GM23338 (cell line): ENCODE measurements around the gene NEDD1. TPM values are rescaled to one million over a fixed set of nuclear protein-coding genes. Genes with fewer than 3 reads are reported as not detected.

Experiments used
- ATAC-seq: fragments of 200-7000 bp; cut with Tn5 transposase; 3 replicates; pipeline ENCODE4 v1.9.1; 2020
- DNase-seq: peaks from one replicate; pipeline ENCODE4 v3.0.0-alpha.2; 2015; ENCODE audit warnings: low spot score
- H2AFZ ChIP-seq: fragments of 200-600 bp; sonication (generic); 2 replicates; pipeline ENCODE4 v1.8.0; 2016; ENCODE audit warnings: antibody characterized with exemption, mild to moderate bottlenecking, moderate library complexity
- H3F3A ChIP-seq: fragments of 200-600 bp; sonication (generic); replicated peaks from 2 replicates; pipeline ENCODE4 v1.8.0; 2017; ENCODE audit warnings: antibody characterized with exemption, mixed run types, low read depth
- H3K27ac ChIP-seq: fragments of 200-600 bp; sonication (generic); 2 replicates; pipeline ENCODE4 v1.6.1; 2016; ENCODE audit warnings: low read depth
- H3K27me3 ChIP-seq: fragments of 200-600 bp; sonication (generic); 2 replicates; pipeline ENCODE4 v1.8.0; 2016; ENCODE audit warnings: mild to moderate bottlenecking, mixed run types, moderate library complexity; ENCODE audit not compliant: insufficient read depth
- H3K36me3 ChIP-seq: fragments of 200-600 bp; sonication (generic); 2 replicates; pipeline ENCODE4 v1.8.0; 2016; ENCODE audit warnings: mild to moderate bottlenecking; ENCODE audit not compliant: insufficient read depth
- H3K4me1 ChIP-seq: fragments of 200-600 bp; sonication (generic); 2 replicates; pipeline ENCODE4 v1.8.0; 2016; ENCODE audit warnings: mild to moderate bottlenecking, moderate library complexity; ENCODE audit not compliant: insufficient read depth
- H3K4me2 ChIP-seq: fragments of 200-600 bp; sonication (generic); 2 replicates; pipeline ENCODE4 v1.7.1; 2017; ENCODE audit warnings: mixed run types
- H3K4me3 ChIP-seq: fragments of 200-600 bp; sonication (generic); 2 replicates; pipeline ENCODE4 v1.6.1; 2016; ENCODE audit warnings: mixed run types
- H3K79me2 ChIP-seq: fragments of 200-600 bp; sonication (generic); replicated peaks from 2 replicates; pipeline ENCODE4 v1.8.0; 2017; ENCODE audit warnings: mild to moderate bottlenecking; ENCODE audit not compliant: insufficient read depth
- H3K9me2 ChIP-seq: fragments of 200-600 bp; sonication (generic); 2 replicates; pipeline ENCODE4 v1.8.0; 2017; ENCODE audit not compliant: insufficient read depth
- H4K20me1 ChIP-seq: fragments of 200-600 bp; sonication (generic); replicated peaks from 2 replicates; pipeline ENCODE4 v1.8.0; 2017; ENCODE audit warnings: mild to moderate bottlenecking; ENCODE audit not compliant: insufficient read depth
- H3K27ac Mint-ChIP-seq: 2 replicates; pipeline ENCODE4 v1.8.0; 2020; ENCODE audit warnings: inconsistent platforms, mild to moderate bottlenecking, moderate library complexity, mixed read lengths
- H3K27me3 Mint-ChIP-seq: 3 replicates; pipeline ENCODE4 v1.8.0; 2022; ENCODE audit warnings: low read depth, mild to moderate bottlenecking, moderate library complexity, mixed read lengths, inconsistent platforms; ENCODE audit not compliant: insufficient read depth, poor library complexity
- H3K36me3 Mint-ChIP-seq: 3 replicates; pipeline ENCODE4 v1.8.0; 2021; ENCODE audit warnings: low read depth, mild to moderate bottlenecking, inconsistent platforms, moderate library complexity, mixed read lengths
- H3K4me1 Mint-ChIP-seq: 3 replicates; pipeline ENCODE4 v1.8.0; 2020; ENCODE audit warnings: mild to moderate bottlenecking, inconsistent platforms, mixed read lengths
- H3K4me3 Mint-ChIP-seq: 3 replicates; pipeline ENCODE4 v1.8.0; 2021; ENCODE audit warnings: moderate library complexity, mild to moderate bottlenecking, inconsistent platforms, mixed read lengths
- H3K9me3 Mint-ChIP-seq: 3 replicates; pipeline ENCODE4 v1.8.0; 2020; ENCODE audit warnings: moderate library complexity, mild to moderate bottlenecking, inconsistent platforms, mixed read lengths
- CREB1 ChIP-seq: fragments of 250-450 bp; sonication (Bioruptor Pico); IDR thresholded peaks from 2 replicates; pipeline ENCODE4 v1.5.0; 2020; ENCODE audit warnings: low read depth, mild to moderate bottlenecking, moderate library complexity
- EZH2 ChIP-seq: fragments of 200-600 bp; sonication (generic); IDR thresholded peaks from one replicate; pipeline ENCODE4 v1.8.0; 2017; ENCODE audit warnings: antibody characterized with exemption, mild to moderate bottlenecking, low read depth; ENCODE audit not compliant: unreplicated experiment
- EZH2phosphoT487 ChIP-seq: fragments of 200-600 bp; sonication (generic); IDR thresholded peaks from one replicate; pipeline ENCODE4 v1.8.1; 2018; ENCODE audit warnings: antibody characterized with exemption; ENCODE audit not compliant: unreplicated experiment
- JUNB ChIP-seq: IDR thresholded peaks from one replicate; pipeline ENCODE4 v1.6.1; 2016; ENCODE audit warnings: antibody characterized with exemption; ENCODE audit not compliant: unreplicated experiment
- NANOG ChIP-seq: IDR thresholded peaks from 2 replicates; pipeline ENCODE4 v1.6.1; 2016; ENCODE audit warnings: antibody characterized with exemption, borderline replicate concordance
- POLR2AphosphoS5 ChIP-seq: IDR thresholded peaks from 2 replicates; pipeline ENCODE4 v1.6.1; 2016; ENCODE audit warnings: antibody characterized with exemption, low read depth
- STAT1 ChIP-seq: IDR thresholded peaks from one replicate; pipeline ENCODE4 v1.6.1; 2016; ENCODE audit warnings: antibody characterized with exemption; ENCODE audit not compliant: unreplicated experiment
- ZNF114 ChIP-seq: fragments of 250-450 bp; sonication (Bioruptor Pico); IDR thresholded peaks from 2 replicates; pipeline ENCODE4 v1.5.0; 2020; ENCODE audit warnings: mild to moderate bottlenecking, moderate library complexity
- ZNF331 ChIP-seq: fragments of 250-450 bp; sonication (Bioruptor Pico); IDR thresholded peaks from 2 replicates; pipeline ENCODE4 v1.5.0; 2020; ENCODE audit warnings: low read depth, mild to moderate bottlenecking, moderate library complexity
- polyA plus RNA-seq: library from polyadenylated mRNA; unstranded; fragments of >200 nt; fragmentation: Nextera tagmentation; extraction: Ambion mirVana; gene quantifications from 2 replicates; pipeline ENCODE4 v1.2.1, GENCODE V29; 2016
- total RNA-seq: library from RNA; depleted of rRNA; stranded (reverse); fragments of >200 nt; shearing (Covaris generic); gene quantifications from 2 replicates; pipeline ENCODE4 v1.2.3, GENCODE V29; 2014
- TF ChIP-seq, protein P1 (sequence below): IDR thresholded peaks from one replicate; pipeline ENCODE4 v1.6.1; 2018; ENCODE audit warnings: antibody characterized with exemption; ENCODE audit not compliant: unreplicated experiment
- TF ChIP-seq, protein P2 (sequence below): IDR thresholded peaks from 2 replicates; pipeline ENCODE4 v1.6.1; 2016; ENCODE audit warnings: antibody characterized with exemption
- TF ChIP-seq, protein P3 (sequence below): fragments of 250-450 bp; sonication (Bioruptor Pico); IDR thresholded peaks from 2 replicates; pipeline ENCODE4 v1.5.0; 2020; ENCODE audit warnings: mild to moderate bottlenecking, moderate library complexity

The NEDD1 gene
- total and polyA plus RNA-seq, 2 experiments from 2014 or later: 16.0 to 35.8 TPM

DNA sequence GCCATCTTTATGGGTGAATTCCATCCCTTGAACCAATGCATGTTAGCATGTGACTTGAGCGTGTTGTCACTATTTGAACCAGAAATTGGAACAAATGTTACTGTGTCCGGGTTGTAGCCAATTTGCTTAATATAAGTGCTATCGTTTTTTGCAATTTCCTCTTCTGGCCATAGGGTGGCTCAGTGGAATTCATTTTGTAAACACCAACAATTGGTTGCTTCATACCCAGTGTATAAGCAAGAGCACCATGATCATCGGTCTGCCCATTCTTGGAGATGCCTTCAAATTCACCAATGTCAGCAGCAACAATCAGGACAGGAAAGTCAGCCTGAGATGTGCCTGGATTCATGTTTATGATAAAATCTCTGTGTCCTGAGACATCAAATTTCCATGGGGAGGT is 5.0 kb upstream of the NEDD1 start:
- peaks cover 3% of the 10 kb centered on the region; the same call in 1 of the 3 replicates for H3K4me1 Mint-ChIP-seq
- H3K79me2 ChIP-seq: no peaks in the 10 kb centered on the region
- no peak for TF ChIP-seq POLR2AphosphoS5
- no peak for TF ChIP-seq EZH2phosphoT487
- TF ChIP-seq ZNF114 (CRISPR knock-in tag): no peak
- TF ChIP-seq JUNB: no peak
- TF ChIP-seq STAT1: no peak
- TF ChIP-seq, protein P1, sequence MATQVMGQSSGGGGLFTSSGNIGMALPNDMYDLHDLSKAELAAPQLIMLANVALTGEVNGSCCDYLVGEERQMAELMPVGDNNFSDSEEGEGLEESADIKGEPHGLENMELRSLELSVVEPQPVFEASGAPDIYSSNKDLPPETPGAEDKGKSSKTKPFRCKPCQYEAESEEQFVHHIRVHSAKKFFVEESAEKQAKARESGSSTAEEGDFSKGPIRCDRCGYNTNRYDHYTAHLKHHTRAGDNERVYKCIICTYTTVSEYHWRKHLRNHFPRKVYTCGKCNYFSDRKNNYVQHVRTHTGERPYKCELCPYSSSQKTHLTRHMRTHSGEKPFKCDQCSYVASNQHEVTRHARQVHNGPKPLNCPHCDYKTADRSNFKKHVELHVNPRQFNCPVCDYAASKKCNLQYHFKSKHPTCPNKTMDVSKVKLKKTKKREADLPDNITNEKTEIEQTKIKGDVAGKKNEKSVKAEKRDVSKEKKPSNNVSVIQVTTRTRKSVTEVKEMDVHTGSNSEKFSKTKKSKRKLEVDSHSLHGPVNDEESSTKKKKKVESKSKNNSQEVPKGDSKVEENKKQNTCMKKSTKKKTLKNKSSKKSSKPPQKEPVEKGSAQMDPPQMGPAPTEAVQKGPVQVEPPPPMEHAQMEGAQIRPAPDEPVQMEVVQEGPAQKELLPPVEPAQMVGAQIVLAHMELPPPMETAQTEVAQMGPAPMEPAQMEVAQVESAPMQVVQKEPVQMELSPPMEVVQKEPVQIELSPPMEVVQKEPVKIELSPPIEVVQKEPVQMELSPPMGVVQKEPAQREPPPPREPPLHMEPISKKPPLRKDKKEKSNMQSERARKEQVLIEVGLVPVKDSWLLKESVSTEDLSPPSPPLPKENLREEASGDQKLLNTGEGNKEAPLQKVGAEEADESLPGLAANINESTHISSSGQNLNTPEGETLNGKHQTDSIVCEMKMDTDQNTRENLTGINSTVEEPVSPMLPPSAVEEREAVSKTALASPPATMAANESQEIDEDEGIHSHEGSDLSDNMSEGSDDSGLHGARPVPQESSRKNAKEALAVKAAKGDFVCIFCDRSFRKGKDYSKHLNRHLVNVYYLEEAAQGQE: no peak
- TF ChIP-seq, protein P2, sequence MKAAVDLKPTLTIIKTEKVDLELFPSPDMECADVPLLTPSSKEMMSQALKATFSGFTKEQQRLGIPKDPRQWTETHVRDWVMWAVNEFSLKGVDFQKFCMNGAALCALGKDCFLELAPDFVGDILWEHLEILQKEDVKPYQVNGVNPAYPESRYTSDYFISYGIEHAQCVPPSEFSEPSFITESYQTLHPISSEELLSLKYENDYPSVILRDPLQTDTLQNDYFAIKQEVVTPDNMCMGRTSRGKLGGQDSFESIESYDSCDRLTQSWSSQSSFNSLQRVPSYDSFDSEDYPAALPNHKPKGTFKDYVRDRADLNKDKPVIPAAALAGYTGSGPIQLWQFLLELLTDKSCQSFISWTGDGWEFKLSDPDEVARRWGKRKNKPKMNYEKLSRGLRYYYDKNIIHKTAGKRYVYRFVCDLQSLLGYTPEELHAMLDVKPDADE: no peak
- no peak for TF ChIP-seq CREB1 (CRISPR knock-in tag)
- TF ChIP-seq, protein P3, sequence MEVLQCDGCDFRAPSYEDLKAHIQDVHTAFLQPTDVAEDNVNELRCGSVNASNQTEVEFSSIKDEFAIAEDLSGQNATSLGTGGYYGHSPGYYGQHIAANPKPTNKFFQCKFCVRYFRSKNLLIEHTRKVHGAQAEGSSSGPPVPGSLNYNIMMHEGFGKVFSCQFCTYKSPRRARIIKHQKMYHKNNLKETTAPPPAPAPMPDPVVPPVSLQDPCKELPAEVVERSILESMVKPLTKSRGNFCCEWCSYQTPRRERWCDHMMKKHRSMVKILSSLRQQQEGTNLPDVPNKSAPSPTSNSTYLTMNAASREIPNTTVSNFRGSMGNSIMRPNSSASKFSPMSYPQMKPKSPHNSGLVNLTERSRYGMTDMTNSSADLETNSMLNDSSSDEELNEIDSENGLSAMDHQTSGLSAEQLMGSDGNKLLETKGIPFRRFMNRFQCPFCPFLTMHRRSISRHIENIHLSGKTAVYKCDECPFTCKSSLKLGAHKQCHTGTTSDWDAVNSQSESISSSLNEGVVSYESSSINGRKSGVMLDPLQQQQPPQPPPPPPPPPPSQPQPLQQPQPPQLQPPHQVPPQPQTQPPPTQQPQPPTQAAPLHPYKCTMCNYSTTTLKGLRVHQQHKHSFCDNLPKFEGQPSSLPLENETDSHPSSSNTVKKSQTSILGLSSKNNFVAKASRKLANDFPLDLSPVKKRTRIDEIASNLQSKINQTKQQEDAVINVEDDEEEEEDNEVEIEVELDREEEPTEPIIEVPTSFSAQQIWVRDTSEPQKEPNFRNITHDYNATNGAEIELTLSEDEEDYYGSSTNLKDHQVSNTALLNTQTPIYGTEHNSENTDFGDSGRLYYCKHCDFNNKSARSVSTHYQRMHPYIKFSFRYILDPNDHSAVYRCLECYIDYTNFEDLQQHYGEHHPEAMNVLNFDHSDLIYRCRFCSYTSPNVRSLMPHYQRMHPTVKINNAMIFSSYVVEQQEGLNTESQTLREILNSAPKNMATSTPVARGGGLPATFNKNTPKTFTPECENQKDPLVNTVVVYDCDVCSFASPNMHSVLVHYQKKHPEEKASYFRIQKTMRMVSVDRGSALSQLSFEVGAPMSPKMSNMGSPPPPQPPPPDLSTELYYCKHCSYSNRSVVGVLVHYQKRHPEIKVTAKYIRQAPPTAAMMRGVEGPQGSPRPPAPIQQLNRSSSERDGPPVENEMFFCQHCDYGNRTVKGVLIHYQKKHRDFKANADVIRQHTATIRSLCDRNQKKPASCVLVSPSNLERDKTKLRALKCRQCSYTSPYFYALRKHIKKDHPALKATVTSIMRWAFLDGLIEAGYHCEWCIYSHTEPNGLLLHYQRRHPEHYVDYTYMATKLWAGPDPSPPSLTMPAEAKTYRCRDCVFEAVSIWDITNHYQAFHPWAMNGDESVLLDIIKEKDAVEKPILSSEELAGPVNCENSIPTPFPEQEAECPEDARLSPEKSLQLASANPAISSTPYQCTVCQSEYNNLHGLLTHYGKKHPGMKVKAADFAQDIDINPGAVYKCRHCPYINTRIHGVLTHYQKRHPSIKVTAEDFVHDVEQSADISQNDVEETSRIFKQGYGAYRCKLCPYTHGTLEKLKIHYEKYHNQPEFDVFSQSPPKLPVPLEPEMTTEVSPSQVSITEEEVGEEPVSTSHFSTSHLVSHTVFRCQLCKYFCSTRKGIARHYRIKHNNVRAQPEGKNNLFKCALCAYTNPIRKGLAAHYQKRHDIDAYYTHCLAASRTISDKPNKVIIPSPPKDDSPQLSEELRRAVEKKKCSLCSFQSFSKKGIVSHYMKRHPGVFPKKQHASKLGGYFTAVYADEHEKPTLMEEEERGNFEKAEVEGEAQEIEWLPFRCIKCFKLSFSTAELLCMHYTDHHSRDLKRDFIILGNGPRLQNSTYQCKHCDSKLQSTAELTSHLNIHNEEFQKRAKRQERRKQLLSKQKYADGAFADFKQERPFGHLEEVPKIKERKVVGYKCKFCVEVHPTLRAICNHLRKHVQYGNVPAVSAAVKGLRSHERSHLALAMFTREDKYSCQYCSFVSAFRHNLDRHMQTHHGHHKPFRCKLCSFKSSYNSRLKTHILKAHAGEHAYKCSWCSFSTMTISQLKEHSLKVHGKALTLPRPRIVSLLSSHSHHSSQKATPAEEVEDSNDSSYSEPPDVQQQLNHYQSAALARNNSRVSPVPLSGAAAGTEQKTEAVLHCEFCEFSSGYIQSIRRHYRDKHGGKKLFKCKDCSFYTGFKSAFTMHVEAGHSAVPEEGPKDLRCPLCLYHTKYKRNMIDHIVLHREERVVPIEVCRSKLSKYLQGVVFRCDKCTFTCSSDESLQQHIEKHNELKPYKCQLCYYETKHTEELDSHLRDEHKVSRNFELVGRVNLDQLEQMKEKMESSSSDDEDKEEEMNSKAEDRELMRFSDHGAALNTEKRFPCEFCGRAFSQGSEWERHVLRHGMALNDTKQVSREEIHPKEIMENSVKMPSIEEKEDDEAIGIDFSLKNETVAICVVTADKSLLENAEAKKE (CRISPR knock-in tag): no peak
- no peak for TF ChIP-seq NANOG
- TF ChIP-seq ZNF331: no peak
- no peak for TF ChIP-seq EZH2
- peaks cover 6% of the 10 kb centered on the region; the same call in 1 of the 2 replicates for H3K9me2 ChIP-seq
- no peak overlapping the region for H3K27ac Mint-ChIP-seq
- DNase-seq: no peak
- no peaks in the 10 kb centered on the region for H3F3A ChIP-seq
- H3K36me3 Mint-ChIP-seq: no peaks in the 10 kb centered on the region
- no peaks in the 10 kb centered on the region for H3K27me3 ChIP-seq
- no peak overlapping the region for H3K27ac ChIP-seq
- peaks cover 2% of the 10 kb centered on the region for H3K27me3 Mint-ChIP-seq
- ATAC-seq: no peak
- no peak overlapping the region for H2AFZ ChIP-seq
- no peak overlapping the region for H3K4me3 ChIP-seq
- H3K4me2 ChIP-seq: no peak overlapping the region
- no peaks in the 10 kb centered on the region for H3K36me3 ChIP-seq
- H4K20me1 ChIP-seq: no peaks in the 10 kb centered on the region
- peaks cover 2% of the 10 kb centered on the region; the same call in 1 of the 3 replicates for H3K9me3 Mint-ChIP-seq
- H3K4me3 Mint-ChIP-seq: no peak overlapping the region
- no peaks in the 10 kb centered on the region for H3K4me1 ChIP-seq
